Choroid plexus epithelial cell (primary cell): ENCODE measurements around the gene HMBS.
"Not testable (repeated sequence)": the region's sequence is repeated elsewhere in the genome, so short reads cannot be mapped to it uniquely, and the experiment has no call there.

Experiments used
- DNase-seq: peaks from one replicate; pipeline ENCODE4 v3.0.0-alpha.2; 2010; ENCODE audit warnings: low read depth
- H3K4me3 ChIP-seq: 2 replicates; pipeline ENCODE4 v1.5.1; 2011; ENCODE audit warnings: low read depth, mild to moderate bottlenecking, control low read depth, low read length, moderate library complexity
- TF ChIP-seq, protein P1 (sequence below): conservative IDR thresholded peaks from 2 replicates; pipeline ENCODE4 v1.5.1; 2011; ENCODE audit warnings: low read depth, mild to moderate bottlenecking, control low read depth, inconsistent platforms, low read length, moderate library complexity

HMBS gene

DNA sequence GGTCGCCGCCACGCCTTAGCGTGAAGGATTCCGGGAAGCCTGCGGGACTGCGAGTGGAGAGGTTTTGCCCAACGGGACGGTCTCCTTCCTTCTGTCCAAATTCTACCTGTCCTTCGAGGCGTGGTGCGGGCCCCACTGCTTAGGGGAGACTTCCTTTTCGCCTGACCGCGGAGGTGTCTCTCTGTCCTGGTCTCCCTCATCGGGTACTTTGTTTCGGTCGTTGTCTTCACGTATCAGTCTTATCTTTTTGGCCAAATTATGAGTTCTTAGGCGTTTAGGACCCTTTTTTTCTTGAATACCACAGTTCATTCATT is 37.1 kb downstream of the HMBS start:
- DNase-seq: no peak
- TF ChIP-seq, protein P1, sequence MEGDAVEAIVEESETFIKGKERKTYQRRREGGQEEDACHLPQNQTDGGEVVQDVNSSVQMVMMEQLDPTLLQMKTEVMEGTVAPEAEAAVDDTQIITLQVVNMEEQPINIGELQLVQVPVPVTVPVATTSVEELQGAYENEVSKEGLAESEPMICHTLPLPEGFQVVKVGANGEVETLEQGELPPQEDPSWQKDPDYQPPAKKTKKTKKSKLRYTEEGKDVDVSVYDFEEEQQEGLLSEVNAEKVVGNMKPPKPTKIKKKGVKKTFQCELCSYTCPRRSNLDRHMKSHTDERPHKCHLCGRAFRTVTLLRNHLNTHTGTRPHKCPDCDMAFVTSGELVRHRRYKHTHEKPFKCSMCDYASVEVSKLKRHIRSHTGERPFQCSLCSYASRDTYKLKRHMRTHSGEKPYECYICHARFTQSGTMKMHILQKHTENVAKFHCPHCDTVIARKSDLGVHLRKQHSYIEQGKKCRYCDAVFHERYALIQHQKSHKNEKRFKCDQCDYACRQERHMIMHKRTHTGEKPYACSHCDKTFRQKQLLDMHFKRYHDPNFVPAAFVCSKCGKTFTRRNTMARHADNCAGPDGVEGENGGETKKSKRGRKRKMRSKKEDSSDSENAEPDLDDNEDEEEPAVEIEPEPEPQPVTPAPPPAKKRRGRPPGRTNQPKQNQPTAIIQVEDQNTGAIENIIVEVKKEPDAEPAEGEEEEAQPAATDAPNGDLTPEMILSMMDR: no peak
- H3K4me3 ChIP-seq: peak overlapping the region; percentile 79

DNA sequence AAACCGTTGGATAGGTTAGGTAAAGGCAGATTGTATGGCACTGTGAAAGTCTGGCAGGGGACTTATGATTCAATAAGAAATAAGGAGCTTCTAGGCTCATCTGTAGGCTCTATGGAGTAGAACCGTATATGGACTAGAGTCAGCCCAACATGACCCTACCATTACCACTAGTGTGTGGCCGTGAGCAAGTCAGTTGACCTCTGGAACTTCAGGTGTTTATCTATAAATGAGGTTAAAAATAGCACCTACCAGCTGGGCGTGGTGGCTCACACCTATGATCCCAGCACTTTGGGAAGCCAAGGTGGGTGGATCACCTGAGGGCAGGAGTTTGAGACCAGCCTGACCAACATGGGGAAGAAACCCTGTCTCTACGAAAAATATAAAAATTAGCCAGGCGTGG is 41.1 kb downstream of the HMBS start:
- TF ChIP-seq, protein P1: no peak
- H3K4me3 ChIP-seq: no peak overlapping the region
- DNase-seq: no peak

DNA sequence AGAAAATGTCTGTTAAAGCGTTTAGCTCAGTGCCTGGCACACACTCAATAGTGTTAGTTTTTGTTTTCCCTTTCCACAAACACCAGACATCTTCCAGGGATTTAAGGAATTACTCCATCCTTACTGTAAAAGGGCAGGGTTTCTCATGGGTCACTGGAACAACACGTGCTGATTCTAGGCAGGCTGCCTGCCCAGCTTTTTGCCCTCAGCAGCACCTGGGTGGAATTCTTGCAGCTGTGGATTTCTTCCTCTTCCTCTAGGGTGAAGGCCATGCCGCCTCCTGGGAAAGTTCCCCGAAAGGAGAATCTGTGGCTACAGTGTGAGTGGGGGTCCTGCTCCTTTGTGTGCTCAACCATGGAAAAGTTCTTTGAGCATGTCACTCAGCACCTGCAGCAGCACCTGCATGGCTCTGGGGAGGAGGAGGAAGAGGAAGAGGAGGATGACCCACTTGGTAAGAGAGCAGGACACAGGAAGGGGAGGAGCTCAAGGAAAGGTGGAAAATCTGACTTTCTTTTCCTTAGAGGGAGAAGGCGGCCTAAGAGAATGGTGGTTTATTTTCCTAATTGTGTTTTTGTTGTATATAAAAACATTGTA is 42.1 kb downstream of the HMBS start:
- no peak overlapping the region for H3K4me3 ChIP-seq
- DNase-seq: no peak
- TF ChIP-seq, protein P1: no peak

DNA sequence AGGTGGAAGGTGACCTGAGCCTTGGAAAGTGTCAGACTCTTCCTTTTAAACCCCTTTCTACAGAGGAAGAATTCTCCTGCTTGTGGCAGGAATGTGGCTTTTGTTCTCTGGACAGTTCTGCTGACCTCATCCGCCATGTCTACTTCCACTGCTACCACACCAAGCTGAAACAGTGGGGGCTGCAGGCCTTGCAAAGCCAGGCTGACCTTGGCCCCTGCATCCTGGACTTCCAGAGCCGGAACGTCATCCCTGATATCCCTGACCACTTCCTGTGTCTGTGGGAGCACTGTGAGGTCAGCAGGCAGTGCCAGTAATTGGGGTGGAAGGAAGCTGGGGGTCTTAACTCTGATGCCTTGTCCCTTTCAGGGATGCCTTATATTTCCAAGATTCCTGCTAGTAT is 46.0 kb downstream of the HMBS start:
- TF ChIP-seq, protein P1: no peak
- no peak overlapping the region for H3K4me3 ChIP-seq
- peak; percentile 41 for DNase-seq

DNA sequence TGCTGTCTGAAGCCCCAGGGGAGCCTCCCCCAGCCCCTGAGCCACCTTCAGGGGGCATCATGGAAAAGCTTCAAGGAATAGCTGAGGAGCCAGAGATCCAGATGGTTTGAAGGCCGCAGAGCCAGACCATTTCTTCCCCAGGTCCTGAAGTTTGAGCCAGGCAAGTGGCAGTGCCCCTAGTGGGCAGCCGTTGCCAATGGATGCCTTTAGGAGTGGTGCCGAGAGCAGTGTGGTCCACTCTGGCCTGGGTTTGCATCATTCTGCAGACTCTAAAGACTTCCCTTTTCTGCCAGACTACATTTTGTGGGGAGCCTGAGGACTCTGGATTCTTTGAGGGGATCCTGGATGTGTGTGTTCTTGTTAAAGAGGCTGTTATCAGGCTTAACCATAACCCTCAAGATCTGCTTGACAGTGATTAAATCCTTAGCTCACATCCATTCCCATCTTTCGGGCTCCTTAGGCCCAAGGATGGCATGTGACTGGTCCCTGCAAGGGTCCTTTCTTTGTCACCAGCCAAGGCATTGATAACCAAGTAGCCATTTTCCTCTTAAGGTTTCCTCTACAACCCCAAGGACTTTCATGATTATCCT is 49.8 kb downstream of the HMBS start:
- no peak overlapping the region for H3K4me3 ChIP-seq
- DNase-seq: peak; percentile 30
- TF ChIP-seq, protein P1: peak; percentile 71

DNA sequence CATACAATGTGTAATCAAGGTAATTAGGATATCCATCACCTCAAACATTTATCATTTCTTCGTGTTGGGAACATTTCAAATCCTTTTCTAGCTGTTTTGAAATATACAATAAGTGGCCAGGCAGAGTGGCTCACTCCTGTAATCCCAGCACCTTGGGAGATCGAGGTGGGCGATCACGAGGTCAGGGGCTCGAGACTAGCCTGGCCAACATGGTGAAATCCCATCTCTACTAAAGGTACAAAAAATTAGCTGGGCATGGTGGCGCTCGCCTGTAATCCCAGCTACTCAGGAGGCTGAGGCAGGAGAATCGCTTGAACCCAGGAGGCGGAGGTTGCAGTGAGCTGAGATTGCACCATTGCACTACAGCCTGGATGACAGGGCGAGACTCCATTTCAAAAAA is 54.6 kb downstream of the HMBS start:
- H3K4me3 ChIP-seq, DNase-seq: not testable (repeated sequence)
